Measurements from ENCODE around the gene FUT1.
"Not testable (repeated sequence)": the region's sequence is repeated elsewhere in the genome, so short reads cannot be mapped to it uniquely, and the experiment has no call there.

Gene FUT1

GRCh38 chr19:48752496-48753365, at the start of gene FUT1:
Gene FUT1 (minus strand): TSS chr19:48752641. CDS start chr19:48751281, 1,360 bp downstream.
- no peak for DNase-seq (ENCODE audit: low read depth in 2 of 3, low spot score in 1 of 3)

DNA sequence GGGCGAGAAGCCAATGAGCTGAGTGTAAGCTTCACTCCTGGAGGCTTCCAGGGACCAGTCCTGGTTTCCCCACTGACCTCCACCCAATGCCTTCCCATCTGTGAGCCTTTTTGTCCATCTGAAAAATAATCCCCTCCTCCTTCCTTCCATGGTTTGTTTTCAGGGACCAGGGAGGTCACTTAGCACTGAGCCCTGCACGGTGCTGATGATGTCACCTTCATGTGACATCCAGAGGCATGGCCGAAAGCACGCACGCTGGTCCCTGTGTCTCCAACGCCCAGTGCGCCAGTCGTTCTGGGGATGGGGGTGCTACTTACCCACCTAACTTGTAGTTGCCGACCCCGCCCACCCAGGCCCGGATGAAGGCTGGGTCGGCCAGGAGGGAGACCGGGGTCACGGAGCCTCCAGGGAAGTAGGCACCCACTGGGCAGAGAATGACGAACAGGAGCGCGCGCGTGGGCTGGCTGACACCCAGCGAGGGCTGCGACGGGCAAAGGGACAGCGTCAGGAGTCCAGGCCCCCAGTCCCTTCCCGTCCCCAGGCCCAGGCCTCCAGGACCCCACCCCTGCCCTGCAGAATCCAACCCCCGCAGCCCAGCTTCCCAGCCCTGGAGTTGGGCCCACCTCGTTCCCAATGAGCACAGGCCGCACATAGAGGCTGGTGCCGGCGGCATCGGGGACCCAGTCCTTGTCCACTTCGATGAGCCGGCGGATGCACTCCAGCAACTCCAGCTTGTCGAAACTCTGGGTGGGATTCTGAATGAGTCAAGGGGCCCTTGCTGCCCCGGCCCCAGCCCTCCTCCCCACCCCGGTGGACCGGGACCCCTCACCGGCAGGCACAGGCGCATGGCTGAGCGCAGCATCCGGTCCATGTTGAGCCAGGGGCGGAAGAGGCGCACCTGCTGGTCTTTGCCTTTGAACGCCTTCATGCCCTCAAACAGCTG, 47.2 kb upstream of the FUT1 start:
- DNase-seq (ENCODE audit: low read depth in 2 of 3, low spot score in 1 of 3): no peak

DNA sequence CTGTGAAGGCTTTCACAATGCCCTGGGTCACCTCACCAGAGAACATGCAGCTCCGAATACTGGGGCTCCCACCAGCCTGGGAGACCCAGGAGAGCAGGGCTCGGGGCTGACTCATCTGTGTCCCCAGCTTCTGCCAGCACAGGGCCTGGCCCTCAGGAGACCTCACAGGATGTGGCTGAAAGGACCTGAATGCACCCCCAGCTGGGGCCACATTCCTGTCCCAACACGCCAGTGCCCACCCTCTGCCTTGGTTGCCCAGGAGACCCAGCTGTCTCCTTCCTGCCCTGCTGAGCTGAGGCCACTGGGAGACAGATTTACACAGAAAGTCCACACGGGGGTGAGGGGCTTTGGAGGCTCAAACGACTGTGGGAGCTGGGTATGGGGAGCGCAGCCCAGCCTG, 46.5 kb upstream of the FUT1 start:
- no peak for DNase-seq (ENCODE audit: low read depth in 2 of 3, low spot score in 1 of 3)

DNA sequence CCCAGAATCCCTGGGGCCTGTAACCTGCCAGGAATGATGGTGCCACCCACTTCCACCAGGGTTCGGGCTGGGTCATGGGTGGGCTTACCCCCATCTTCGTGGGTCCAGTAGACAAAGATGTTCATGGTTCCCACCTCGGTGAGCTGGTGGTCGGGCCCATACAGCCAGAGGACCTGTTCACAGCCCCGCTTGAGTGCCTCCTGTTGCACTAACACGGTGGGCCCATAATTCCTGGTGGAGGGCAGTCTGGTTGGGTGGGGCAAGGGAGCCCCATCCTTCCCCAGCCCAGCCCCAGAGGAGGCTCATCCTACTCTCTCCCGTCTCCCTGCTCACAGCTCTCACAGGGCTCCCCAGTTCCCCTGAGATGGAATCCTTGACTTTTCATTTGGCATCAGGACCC, 44.7 kb upstream of the FUT1 start:
- no peak for DNase-seq (ENCODE audit: low read depth in 2 of 3, low spot score in 1 of 3)

DNA sequence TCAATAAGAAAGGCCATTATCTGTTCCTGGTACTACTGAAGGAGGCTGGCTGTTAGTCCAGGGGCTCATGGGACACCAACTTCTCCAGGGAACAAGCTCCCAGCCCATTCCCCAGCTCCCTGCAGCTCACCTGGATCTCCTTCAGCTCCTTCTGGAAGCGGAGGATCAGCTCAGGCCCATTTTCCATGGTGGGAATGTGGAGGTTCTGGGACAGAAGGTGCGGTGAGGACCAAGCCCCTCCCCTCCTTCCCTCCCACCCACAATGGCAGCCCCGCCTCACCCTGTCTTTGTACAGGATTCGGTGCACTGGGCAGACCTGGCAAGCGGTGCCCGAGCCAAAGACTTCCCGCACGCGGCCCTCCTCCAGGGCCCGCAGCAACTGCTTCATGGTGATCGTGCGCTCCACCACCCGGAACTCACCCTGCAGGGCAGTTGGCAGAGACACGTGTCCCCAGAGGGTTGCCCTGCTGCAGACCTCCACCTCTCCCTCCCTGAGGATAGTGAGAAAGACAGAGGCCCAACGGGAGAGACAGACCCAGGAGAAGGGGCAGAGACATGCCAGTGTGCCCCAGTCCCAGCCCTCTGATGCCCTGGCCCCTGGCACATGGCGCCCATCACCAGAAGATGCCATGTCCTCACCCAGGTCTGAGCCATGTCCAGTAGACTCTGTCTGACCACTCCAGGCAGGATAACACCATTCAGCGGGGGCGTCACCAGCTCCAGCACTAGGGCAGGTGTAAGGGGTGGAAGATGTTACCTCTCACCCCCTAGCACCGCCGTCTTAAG, 44.0 kb upstream of the FUT1 start:
- no peak for DNase-seq (ENCODE audit: low read depth in 2 of 3, low spot score in 1 of 3)

GRCh38 chr19:48795685-48796070, 43.2 kb upstream of the FUT1 start:
- DNase-seq (ENCODE audit: low read depth in 2 of 3, low spot score in 1 of 3): no peak

DNA sequence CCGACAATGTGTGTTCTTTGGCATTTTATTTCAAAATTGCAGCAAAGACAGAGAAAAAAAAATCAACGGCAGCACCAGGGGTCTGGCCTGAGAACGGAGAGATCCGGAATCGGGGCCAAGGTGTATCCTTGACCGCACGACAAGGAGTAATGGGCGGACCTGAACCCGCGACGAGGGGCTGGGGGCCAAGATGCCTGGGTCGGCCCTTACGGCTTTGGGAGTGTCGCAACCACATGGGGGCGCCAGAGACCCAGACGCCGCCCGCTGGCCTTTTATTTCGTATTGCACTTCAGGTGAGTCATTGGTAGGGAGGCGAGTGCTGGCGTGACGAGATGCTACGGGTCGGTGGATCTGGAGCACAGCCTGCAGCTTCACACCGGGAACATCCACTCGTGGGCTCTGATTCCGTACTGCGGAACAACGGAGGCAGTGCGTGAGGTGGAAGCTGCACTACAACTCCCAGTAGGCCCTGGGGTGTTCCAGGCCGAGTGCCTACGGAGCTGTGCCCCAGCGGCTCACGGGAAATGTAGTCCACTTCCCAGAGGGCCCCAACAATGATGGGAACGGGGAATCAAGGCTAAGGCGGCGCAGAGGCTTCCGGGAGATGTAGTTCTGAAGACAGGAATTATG, 42.7 kb upstream of the FUT1 start:
- peak; percentile 74 to 80 (median 80) for DNase-seq (ENCODE audit: low read depth in 2 of 3, low spot score in 1 of 3)

DNA sequence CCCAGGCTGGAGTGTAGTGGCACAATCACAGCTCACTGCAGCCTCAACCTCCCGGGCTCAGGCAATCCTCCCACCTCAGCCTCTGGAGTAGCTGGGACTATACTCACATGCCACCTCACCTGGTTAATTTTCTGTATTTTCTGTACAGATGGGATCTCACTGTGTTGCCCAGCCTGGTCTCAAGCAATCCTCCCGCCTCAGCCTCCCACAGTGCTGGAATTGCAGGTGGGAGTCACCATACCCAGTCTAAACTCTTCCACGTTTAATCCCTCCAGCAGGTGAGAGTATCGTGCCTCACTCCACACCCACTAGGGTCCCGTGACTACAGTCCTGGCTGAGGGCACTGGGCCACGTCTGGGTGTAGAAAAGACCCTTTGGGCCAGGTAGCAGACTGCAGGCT, 41.9 kb upstream of the FUT1 start:
- DNase-seq (ENCODE audit: low read depth in 2 of 3, low spot score in 1 of 3): no peak

- no peak for DNase-seq (ENCODE audit: low read depth in 2 of 3, low spot score in 1 of 3)
Measured at GRCh38 chr19:48793271-48793670, 40.8 kb upstream of the FUT1 start.

- not testable (repeated sequence) for DNase-seq (ENCODE audit: low read depth in 2 of 3, low spot score in 1 of 3)
Measured at GRCh38 chr19:48787331-48787730, 34.9 kb upstream of the FUT1 start.

- DNase-seq (ENCODE audit: low read depth in 2 of 3, low spot score in 1 of 3): not testable (repeated sequence)
Measured at GRCh38 chr19:48786422-48786821, 34.0 kb upstream of the FUT1 start.

GRCh38 chr19:48784527-48784926, 32.1 kb upstream of the FUT1 start:
- no peak for DNase-seq (ENCODE audit: low read depth in 2 of 3, low spot score in 1 of 3)

DNA sequence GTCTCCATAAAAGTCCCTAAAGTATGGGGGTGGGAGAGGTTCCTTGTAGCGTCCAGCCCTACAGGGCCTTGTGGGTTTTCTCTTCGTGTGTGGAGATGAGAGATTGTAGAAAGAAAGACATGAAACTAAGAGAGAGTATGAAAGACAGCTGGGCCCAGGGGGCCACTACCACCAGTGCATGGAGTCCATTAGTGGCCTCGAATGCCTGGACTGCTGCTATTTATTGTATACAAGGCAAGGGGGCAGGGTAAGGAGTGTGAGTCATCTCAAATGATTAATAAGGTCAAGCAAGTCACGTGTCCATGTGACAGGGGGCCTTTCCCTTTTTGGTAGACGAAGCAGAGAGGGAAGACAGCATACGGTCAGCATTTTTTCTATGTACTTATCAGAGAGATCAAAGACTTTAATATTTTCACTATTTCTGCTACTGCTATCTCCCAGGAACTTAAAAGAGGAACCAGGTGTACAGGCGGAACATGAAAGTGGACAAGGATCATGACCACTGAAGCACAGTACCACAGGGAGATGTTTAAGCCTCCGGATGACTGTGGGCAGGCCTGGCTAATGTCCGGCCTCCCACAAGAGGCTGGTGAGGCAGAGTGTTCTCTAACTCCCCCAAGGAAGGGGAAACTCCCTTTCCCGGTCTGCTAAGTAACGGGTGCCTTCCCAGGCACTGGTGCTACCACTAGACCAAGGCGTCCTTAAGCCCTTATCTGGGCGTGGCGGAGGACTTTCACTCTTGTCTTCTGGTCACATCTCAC, 28.4 kb upstream of the FUT1 start:
- no peak for DNase-seq (ENCODE audit: low read depth in 2 of 3, low spot score in 1 of 3)

DNA sequence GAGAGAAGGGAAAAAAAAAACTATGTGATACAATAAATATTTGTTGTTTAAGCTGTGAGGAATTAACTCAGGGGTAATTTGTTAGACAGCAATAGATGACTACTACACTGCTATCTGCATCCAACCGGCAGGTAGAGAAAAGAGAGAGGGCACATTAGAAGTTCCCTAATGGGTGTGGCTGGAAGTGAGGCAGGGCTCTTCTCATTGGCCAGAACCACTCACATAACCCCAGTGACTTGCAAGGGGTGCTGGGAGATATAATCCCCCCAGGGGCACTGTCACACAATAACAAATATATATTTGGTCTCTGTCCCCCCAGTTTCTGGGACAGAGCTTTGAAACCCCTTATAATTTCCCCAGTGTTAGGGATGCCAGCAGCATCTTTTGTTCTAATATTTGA, 27.2 kb upstream of the FUT1 start:
- DNase-seq (ENCODE audit: low read depth in 2 of 3, low spot score in 1 of 3): no peak

DNA sequence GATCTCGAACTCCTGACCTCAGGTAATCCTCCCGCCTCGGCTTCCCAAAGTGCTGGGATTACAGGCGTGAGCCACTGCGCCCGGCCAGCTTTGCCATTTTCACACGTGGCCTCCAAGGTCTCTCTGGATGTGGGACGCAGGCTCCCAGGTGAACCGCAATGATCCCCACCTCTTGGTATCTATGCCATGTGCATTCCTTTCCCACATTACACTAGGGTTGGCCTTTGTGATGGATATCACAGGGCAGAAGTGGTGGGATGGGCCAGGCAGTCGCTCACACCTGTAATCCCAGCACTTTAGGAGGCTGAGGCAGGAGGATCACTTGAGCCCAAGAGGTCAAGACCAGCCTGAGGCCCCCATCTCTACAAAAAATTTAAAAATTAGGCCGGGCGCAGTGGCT, 25.3 kb upstream of the FUT1 start:
- no peak for DNase-seq (ENCODE audit: low read depth in 2 of 3, low spot score in 1 of 3)

DNA sequence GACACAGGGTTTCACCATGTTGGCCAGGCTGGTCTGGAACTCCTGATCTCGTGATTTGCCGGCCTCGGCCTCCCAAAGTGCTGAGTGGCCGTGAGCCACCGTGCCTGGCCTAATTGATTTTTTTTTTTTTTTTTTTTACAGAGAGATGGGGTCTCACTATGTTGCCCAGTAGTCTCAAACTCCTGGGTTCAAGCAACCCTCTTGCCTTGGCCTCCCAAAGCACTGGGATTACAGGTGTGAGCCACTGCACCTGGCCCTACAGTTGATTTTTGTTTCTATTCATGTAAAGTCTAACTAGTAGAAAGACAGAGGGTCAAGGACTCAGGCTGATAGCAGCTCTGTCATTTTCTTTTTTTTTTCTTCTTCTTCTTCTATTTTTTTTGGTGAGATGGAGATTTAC, 24.7 kb upstream of the FUT1 start:
- DNase-seq (ENCODE audit: low read depth in 2 of 3, low spot score in 1 of 3): no peak

GRCh38 chr19:48772503-48772953, 20.1 kb upstream of the FUT1 start:
- no peak for DNase-seq (ENCODE audit: low read depth in 2 of 3, low spot score in 1 of 3)

- no peak for DNase-seq (ENCODE audit: low read depth in 2 of 3, low spot score in 1 of 3)
Measured at GRCh38 chr19:48770734-48771472, 18.5 kb upstream of the FUT1 start.

GRCh38 chr19:48770266-48770665, 17.8 kb upstream of the FUT1 start:
- no peak for DNase-seq (ENCODE audit: low read depth in 2 of 3, low spot score in 1 of 3)
